GM18907 (cell line): ENCODE results near the gene C1orf167.

Experiments
- ATAC-seq: cut with Tn5 transposase; IDR thresholded peaks from one replicate; pipeline ENCODE4 v1.9.1; 2021; ENCODE audit warnings: mild to moderate bottlenecking, moderate library complexity; ENCODE audit not compliant: unreplicated experiment

The C1orf167 gene

DNA sequence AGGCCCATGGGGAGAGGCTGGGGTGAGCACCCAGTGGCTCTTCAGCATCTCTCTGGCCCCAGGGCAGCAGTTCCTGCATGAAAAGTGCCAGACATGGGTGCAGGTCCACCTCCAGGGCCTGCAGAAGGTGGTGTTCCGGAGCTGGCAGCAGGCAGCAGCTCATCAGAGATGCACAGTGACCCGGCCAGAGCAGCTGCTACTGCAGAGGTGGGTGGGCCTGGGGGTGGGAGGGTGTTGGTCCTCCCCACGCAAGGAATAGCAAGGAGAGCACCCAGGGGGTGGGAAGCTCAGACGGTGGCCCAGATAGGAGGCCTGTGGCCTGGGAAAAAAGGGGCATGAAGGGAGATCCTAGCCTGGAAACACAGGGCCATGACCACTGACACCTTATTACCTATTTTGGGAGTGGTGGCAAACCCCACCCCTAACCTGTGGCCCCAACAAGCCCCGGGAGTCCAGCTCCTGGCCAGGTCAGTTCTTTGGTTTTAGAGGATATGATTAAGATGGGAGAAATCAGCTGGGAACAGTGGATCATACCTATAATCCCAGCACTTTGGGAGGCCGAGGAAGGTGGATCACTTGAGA, 20.2 kb downstream of the C1orf167 start:
- no peak for ATAC-seq

DNA sequence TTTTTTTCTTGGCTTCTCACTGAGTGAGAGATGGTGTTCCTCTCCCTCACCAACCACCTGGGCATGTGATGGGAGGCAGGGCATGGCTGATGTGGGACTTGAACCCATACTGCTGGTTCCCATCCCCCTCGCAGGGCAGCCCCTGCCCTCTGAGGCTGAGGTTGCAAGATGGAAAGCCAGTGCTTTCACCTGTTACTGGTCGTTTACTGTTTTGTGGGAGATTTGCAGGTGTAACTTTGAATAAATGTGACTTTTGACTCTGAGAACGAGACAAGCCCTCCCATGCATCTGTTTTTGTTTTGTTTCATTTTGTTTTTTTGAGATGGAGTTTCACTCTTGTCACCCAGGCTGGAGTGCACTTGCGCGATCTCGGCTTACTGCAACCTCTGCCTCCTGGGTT, 21.6 kb downstream of the C1orf167 start:
- no peak for ATAC-seq

DNA sequence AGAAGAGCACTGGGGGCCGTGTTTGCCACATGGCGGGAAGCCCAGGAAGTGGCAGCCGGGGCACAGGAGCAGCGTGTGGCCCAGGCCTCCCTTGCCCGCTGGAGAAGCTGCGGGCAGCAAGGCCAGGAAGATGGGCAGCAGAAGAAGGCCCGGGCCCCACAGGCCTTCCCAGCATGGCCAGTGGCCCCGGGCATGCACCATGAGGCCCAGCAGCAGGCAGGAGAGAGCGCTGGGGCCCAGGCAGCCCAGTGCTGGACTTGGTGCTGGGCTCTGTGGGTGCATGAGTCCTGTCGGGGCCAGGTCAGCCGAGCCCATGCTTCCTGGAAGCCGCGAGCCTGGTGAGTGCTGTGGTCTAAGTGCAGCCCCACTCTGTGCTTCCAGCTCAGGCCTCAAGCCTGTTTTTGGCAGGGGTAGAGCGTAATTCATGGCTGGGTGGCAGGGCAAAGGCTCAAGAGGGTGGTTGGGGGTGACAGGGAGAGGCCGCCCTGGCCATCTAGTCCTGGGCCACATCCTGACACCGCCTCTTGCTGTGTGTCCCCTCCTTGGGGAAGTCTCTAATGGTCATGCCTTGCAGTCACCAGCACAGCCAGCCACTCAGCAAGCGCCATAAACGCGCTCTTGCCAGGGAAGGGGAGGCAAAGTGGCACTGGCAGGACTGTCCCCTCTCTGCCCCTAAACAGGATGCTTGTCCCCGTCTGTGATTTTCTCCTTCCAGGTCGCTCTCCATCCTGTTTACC, 22.4 kb downstream of the C1orf167 start:
- no peak for ATAC-seq

DNA sequence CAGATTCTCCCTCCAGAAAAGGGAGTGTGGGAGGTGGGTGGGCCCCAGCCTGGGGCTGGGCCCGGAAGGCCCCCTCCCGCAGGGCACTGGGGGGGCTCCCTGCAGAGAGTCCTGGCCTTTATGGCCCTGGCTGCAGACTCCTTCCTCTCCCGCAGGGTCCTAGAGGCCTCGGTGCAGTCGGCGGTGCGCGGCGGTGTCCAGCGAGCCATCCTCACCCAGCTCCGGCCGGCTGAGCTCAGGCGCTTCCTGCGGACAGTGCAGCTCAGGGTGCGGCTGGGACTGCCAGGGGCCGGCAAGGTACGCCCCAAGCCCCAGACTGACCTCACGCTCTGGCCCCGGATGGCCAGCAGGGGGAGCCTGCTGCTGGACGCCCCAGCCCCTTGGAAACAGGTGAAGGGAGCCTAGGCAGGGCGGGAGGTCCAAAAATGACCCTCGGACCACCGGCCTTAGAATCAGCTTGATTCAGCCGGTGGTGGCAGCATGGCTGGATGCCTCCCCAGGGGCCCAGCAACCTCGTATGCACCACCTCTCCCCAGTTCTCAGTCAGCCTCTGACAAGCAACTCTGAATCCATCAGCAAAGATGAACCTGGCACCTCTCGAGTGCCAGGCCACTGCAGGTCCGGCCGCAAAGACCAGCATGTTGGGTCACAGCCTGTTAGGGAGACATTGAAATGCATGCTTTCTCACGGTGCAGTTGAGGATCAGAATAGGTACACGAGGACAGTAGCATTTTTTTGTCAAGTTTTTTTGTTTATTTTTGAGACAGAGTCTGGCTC, 23.2 kb downstream of the C1orf167 start:
- ATAC-seq: peak; percentile 55

DNA sequence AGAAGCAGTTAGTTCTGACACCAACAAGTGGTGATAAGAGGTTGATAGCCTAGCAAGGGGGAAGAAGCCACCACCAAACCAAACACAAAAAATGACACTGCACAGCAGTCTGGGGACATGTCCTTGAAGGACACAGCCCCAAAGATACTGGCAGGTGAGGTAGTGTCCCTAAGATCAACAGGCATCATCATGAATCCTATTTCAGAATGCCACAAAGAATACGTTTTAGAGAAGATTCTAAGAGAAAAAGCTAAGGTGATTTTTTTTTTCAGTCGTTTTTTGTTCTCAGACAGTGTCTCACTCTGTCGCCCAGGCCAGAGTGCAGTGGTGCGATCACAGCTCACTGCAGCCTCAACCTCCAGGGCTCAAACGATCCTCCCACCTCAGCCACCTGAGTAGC, 24.2 kb downstream of the C1orf167 start:
- no peak for ATAC-seq

DNA sequence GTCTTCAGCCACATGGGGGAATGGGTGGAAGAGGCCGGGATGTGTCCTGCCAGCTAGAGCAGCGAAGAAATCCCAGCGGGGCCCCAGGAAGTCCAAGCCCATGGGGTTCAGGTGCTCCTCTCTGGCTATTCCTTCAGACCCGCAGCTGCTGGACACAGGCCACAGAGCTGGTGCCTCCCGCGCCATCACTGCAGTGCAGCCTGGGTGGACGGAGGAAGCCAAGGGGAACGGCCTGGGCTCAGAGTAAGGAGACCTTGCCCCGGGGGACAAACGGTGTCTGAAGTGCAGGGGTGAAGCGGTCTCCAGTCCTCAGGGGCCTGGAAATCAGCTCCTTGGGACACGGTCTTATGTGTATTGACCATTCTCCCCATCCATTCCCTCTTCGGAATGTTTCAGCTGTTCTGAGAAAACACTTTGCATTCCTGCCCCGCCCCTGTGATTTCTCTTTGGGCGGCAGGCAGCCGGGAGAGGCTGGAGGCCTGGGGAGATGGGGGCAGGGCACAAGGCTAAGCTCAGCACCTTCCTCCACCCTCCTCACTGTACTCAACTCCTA, 25.3 kb downstream of the C1orf167 start:
- ATAC-seq: no peak

DNA sequence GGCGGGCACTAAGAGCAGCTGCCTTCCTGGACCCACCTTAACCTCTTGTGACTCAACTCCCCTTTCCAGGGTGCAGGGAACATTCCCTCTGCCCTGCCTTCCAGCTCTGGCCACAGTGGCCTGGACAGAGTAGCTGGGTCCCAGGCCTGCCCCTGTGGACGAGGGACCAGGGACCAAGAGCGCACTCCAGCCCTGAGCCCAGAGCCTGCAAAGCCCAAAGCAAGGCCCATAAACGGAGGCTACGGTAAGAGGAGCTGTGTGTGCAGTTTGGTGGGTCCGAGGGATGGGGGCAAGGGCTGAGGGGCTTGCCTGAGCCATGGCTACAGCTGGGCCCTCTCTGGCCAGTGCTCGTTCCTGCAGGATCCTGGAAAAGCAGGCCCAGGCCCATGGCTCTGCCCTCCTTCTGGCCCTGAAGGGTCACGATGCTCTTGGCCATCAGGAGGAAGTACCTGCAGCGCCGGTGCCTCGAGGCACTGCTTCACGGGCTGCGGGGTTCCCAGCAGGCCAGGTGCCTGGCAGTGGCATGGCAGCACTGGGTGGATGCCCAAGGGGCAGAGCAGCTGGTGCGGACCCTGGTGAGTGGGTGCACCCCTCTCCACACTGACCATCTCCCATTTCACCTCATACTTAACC, 25.9 kb downstream of the C1orf167 start:
- no peak for ATAC-seq

DNA sequence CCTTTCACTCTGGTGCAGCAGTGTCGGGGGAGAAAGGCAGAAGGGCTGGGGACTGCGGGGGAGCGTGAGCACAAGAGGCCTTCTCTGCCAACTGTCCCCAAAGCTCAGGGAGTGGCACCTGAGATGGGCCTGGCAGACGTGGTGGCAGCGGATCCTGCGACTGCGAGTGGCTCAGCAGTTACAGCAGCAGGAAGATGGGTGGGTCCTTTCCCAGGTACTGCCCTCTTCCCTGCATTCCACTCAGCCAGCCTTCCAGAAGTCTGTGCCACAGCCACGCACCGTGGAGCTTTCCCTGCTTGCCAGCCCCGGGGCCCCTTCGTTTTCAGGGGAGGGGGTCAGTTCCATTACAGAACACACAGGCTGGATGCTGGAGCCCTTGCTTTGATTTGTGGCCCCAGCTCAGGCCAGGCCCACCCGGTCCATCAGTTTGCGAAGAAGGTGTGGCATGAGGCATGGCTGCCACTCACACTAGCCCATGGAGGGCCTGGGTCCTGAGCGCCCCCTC, 26.6 kb downstream of the C1orf167 start:
- ATAC-seq: no peak

DNA sequence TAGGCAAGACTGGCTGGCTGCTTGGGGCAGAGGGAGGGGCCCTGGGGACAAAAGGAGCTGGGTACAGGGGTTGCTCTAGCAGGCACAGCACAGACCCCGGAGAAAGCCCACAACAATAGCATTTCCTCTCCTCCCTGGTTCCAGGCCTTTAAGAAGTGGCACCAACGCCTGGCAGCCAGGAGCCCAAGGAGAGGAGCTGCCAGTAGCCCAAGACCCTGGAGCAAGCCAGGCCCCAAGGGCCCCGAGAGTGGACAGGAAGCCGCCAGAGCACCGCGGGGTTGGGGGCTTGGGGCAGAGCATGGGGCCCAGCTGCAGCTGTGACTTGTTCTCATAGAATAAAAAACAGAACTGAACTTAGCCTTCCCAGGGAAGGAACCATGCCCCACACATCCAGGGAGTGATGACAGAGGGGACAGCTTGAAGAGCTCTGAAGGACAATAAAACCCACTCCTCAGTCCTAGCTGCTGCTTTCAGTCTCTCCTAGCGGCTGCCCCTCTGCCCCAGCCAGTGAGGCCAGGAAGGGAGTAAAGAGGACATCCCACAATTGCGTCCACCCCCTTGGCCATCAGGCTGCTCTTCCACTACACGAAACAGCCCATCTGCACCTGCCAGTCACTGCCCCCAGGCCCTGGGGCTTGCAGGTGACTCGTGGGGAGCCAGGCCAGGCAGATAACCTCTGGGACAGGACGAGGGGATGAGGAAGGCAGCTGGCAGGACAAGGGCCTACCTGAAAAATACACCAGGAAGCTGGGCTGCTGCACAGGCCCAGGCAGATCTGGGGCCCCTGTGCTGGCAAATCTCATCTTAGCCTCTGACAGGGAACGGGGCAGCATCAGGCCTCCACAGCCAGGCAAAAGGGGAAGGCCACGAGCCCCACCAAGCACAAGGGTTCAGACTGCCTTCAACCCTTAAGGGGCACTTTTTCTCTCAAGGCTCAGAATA, 27.4 kb downstream of the C1orf167 start:
- ATAC-seq: no peak

DNA sequence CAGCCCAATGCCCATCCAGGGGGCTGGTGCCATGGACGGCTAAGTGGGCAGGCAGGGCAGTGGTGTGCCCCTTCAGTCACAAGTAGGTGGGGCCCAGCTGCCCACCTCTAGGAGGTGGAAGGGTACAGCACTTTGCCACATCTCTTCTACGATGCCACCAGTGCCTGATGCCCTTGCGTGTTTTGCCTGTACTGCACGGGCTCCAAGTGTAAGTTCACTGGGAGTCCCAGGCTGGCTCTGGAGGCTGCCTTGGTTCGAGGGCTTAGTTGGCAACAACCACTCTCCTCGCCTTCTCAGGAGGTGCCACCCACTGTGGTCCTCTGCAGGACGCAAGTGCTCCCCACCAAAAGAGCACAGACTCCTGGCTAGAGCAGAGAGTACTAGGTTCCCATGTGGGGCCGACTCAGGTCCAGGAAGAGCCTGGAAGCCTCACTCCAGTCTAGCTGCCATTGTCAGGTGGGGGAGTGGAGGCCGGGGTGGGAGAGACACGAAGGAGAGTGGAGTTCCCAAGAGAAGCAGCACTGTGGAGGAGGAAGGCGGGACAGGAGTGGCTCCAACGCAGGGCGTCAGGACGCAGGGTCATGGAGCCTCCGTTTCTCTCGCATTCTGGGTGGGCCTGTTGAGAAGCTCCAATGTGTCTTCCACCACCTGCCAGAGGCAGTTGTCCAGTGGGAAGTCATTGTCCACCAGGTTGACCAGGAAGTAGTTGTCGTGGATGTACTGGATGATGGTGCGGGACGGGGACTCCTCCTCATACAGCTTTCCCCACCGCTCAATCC, 28.3 kb downstream of the C1orf167 start:
- ATAC-seq: no peak

DNA sequence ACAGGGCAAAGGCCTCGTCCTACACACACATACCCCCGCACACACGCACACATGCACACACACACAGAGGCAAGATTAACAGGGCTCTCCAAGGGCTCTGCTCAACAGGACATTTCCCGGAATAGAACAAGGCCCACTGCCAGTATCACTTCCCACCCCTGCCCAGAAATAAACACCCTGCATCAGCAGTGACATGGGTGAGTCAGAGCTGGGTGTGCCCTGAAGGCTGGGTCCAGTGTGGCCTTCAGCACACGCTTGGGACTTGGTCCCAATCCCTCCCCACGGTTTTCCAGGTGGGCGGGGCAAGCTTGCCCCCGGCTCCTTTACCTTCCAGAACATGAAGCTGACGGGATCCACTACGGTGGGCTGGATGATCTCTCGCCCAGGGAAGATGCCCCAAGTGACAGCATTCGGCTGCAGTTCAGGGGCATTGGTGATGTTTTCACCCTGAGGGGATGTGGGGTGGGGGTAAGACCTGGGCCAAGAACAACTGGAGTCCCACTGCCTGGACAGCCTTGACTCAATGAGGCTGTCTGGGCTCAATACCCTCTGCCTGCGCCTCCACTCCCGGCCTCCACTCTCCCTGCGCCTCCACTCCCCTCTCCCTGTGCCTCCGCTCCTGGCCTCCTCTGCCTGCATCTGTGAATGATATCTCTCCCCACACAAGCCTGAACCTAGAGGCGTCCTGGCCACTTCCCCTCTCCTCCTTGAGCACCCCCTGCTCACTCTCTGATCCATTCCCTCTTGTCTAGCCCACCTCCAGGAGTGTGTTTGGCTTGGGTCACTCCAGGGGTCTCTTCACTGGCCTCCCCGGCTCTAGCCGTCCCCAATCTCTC, 29.1 kb downstream of the C1orf167 start:
- ATAC-seq: no peak

DNA sequence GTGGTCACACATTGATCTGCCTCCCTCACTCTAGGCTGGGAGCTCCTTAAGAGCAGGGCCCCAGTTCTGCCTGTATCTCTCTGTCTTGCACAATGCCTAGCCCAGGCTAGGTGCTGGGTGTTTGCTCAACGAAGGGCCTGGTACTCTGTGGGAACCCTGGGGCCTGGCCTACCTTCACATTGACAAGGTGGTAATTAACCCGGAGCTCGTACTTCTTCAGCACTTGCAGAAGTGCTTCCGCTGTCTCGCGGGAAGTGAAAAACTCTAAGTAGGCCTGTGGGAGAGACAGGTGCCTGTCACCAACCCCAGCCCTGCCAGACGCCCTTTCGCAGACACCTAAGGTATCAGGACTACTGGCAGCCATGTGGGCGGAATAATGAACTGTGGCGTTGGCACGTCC, 30.1 kb downstream of the C1orf167 start:
- ATAC-seq: no peak

DNA sequence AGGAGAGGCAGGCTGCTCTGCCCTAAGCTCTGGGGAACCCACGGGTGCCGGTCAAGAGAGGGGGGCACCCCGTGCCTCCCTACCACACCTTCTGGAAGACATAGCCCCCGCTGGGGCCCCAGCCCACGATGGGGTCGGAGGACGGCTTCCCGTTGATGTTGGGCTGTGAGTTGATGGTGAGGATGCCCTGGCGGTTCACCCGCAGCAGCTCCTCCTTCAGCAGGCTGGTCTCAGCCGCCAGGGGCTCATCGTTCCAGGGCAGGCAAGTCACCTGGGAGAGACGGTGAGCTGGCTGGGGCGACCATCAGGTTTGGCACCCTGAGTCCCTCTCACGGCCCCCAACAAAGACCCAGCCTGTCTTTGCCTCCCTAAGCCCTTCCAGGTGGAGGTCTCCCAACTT, 31.8 kb downstream of the C1orf167 start:
- ATAC-seq: no peak

DNA sequence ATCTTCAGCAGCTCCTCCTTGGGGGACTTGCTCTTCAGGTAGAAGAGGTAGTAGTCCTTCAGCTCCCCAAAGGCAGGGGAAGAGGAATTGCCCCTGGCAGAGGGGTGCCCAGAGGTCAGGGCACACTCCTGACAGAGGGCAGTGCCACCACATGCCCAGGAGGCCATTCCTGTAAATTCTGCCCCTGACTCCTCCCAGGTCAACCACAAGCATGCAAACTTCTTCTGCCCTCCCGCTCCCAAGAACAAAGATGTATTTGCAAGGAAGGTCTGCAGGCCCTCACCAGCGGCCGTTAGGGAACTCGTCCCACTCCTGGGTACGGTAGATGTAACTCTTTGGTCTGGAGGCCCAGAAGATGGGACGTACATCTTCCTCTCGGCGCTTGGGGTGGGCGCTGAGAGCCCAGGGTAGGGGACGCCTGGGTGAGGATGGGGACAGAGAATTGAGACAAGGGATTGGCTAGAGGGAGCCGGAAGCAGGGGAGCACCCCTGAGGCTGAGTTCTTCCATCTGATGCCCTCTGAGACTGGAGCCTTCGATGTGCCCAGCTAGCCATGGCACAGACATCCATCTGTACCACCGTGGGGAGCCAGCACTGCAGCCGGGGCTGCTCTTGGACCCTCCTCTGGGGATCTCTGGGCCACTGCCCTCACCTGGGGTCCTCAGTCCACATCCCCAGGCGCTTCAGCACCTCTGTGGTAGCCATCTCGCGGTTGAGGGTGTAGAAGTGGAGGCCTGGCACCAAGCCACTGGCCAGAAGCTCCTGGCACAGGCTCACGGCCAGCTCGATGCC, 32.6 kb downstream of the C1orf167 start:
- no peak for ATAC-seq

DNA sequence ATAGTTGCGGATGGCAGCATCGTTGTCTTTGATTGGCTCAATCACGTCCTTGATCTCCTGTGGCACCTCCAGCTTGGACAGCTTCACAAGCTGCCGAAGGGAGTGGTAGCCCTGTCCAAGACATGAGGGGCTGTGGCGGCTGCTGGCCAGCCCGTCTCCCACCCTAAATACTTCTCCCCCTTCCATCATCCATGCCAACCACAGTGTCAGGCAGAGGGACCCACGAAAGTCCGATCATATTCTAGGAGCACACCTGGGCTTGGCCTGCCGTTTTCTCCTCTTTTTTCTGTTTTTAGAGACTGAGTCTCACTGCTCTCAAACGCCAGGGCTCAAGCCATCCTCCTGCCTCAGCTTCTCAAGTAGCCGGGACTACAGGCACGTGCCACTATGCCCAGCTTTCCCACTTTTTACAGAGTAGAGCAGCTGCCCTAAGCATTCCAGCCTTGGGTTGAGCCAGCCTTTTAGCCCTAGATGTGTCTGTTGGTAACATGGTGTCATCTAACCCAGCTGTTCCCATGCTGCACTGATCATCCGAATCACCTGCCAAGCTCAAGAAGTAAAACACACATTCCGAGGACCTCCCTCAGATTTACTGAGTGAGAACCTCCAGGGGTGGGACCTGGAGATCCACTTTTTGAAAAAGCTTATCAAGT, 33.4 kb downstream of the C1orf167 start:
- no peak for ATAC-seq

DNA sequence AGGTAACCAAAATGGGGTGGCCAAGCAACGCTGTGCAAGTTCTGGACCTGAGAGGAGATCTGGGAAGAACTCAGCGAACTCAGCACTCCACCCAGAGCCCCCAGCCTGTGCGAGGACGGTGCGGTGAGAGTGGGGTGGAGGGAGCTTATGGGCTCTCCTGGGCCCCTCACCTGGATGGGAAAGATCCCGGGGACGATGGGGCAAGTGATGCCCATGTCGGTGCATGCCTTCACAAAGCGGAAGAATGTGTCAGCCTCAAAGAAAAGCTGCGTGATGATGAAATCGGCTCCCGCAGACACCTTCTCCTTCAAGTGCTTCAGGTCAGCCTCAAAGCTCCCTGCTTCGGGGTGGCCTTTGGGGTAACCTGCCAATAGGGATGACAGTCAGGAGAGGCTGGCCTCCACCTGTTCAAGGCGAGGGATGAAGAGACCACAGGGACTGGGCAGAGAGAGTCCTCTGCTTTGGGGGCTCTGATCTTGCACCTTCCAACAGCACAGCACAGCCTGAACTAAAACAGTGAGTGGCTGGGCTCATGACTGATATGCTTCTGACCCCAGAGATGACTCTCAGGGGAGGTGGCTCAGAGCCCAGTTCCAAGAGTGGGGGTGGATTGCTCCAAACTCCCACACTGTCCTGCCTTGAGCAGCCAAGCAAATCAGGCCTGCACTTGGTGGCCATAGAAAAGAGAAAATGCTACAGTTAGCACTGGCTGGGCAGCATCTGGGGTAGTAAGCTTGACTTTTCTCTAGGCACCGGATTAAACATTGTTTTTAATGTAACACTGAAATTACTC, 34.2 kb downstream of the C1orf167 start:
- ATAC-seq: no peak
